NB4 (cell line): ENCODE measurements around the gene GSTT2B.

ENCODE experiments used
- MYC ChIP-seq: IDR thresholded peaks from 2 replicates; pipeline ENCODE4 v1.6.1; 2011; ENCODE audit warnings: low read depth, low read length
- POLR2A ChIP-seq: IDR thresholded peaks from 2 replicates; pipeline ENCODE4 v1.6.1; 2011; ENCODE audit warnings: mild to moderate bottlenecking; ENCODE audit not compliant: insufficient read length; ENCODE audit errors: extremely low read depth
- TF ChIP-seq, protein P1 (sequence below): IDR thresholded peaks from one replicate; pipeline ENCODE4 v1.5.1; 2012; ENCODE audit warnings: low read depth, low read length
- TF ChIP-seq, protein P2 (sequence below): IDR thresholded peaks from 2 replicates; pipeline ENCODE4 v1.6.1; 2011; ENCODE audit warnings: low read depth, low read length

DNA sequence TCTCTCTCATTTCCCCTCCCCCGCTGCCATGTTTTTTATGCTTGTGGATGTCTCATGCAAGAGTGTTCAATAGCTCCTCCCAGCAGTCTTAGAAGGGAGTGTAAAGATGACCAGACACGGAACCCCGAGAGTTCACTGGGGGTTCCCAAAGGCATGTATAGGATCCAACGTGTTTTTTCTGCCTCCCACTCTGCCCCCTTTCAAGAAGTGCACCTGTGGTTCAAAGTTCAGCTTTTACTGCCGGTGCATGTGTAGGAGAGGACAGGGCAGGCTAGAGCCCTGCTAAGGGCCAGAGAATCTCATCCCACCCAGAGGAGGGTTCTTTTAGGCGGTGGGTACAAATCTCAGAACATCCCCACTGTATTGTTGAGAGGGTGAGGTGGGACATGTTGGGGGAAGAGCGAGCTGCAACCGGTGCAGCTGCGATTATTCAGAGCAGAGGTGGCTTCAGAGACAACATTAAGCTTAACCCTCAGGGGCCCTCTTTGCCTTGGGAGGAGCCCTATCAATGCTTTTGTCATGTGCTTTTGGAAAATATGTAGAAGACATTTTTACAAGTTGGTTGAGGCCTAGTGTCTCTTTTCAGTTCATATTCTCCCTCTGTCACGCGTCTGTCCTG, 52.3 kb downstream of the GSTT2B start:
- TF ChIP-seq POLR2A (no peak), MYC (no peak)
- TF ChIP-seq, protein P1, sequence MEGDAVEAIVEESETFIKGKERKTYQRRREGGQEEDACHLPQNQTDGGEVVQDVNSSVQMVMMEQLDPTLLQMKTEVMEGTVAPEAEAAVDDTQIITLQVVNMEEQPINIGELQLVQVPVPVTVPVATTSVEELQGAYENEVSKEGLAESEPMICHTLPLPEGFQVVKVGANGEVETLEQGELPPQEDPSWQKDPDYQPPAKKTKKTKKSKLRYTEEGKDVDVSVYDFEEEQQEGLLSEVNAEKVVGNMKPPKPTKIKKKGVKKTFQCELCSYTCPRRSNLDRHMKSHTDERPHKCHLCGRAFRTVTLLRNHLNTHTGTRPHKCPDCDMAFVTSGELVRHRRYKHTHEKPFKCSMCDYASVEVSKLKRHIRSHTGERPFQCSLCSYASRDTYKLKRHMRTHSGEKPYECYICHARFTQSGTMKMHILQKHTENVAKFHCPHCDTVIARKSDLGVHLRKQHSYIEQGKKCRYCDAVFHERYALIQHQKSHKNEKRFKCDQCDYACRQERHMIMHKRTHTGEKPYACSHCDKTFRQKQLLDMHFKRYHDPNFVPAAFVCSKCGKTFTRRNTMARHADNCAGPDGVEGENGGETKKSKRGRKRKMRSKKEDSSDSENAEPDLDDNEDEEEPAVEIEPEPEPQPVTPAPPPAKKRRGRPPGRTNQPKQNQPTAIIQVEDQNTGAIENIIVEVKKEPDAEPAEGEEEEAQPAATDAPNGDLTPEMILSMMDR: no peak
- TF ChIP-seq, protein P2, sequence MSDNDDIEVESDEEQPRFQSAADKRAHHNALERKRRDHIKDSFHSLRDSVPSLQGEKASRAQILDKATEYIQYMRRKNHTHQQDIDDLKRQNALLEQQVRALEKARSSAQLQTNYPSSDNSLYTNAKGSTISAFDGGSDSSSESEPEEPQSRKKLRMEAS: no peak
